Activated naive CD4-positive, alpha-beta T cell treated with anti-CD3 and anti-CD28 coated beads for 36 hours (primary cell): ENCODE results near the gene FAM168A. TPM values are rescaled to one million over a fixed set of nuclear protein-coding genes. Genes with fewer than 3 reads are reported as not detected.
A peak's percentile ranks its signal among the peaks of the same experiment; 100 is the strongest.

Experiments
- CTCF ChIA-PET: fragments of 350-600 bp; sonication (Branson Sonifier 250); formaldehyde crosslinking; loops from one replicate; lab custom pipeline; 2021; ENCODE audit warnings: antibody characterized with exemption; lab: Charles Lee
- DNase-seq: peaks from one replicate; pipeline ENCODE4 v3.0.0-alpha.2; 2020
- H3K27ac Mint-ChIP-seq: one replicate; pipeline ENCODE4 v1.8.0; 2021; ENCODE audit warnings: mild to moderate bottlenecking, mixed read lengths
- H3K27me3 Mint-ChIP-seq: one replicate; pipeline ENCODE4 v1.8.0; 2021; ENCODE audit warnings: low read depth, mixed read lengths
- H3K36me3 Mint-ChIP-seq: one replicate; pipeline ENCODE4 v1.8.0; 2021; ENCODE audit warnings: low read depth, mixed read lengths
- H3K4me1 Mint-ChIP-seq: one replicate; pipeline ENCODE4 v1.8.0; 2021; ENCODE audit warnings: low read depth, mixed read lengths
- H3K4me3 Mint-ChIP-seq: one replicate; pipeline ENCODE4 v1.8.0; 2021; ENCODE audit warnings: mild to moderate bottlenecking, moderate library complexity, mixed read lengths
- H3K9me3 Mint-ChIP-seq: one replicate; pipeline ENCODE4 v1.8.0; 2021; ENCODE audit warnings: mixed read lengths
- intact Hi-C: fragments of 100-400 bp; cut with micrococcal nuclease; formaldehyde crosslinking; loops from one replicate; pipeline ENCODE4 v1.15.1; 2023
- total RNA-seq, 2 experiments: library from RNA; stranded (reverse); gene quantifications; one replicate each; pipeline ENCODE4 v1.2.3, GENCODE V29; 2021

FAM168A gene
- total RNA-seq, 2 experiments from 2014 or later, result 11.9 to 13.0 TPM

DNA sequence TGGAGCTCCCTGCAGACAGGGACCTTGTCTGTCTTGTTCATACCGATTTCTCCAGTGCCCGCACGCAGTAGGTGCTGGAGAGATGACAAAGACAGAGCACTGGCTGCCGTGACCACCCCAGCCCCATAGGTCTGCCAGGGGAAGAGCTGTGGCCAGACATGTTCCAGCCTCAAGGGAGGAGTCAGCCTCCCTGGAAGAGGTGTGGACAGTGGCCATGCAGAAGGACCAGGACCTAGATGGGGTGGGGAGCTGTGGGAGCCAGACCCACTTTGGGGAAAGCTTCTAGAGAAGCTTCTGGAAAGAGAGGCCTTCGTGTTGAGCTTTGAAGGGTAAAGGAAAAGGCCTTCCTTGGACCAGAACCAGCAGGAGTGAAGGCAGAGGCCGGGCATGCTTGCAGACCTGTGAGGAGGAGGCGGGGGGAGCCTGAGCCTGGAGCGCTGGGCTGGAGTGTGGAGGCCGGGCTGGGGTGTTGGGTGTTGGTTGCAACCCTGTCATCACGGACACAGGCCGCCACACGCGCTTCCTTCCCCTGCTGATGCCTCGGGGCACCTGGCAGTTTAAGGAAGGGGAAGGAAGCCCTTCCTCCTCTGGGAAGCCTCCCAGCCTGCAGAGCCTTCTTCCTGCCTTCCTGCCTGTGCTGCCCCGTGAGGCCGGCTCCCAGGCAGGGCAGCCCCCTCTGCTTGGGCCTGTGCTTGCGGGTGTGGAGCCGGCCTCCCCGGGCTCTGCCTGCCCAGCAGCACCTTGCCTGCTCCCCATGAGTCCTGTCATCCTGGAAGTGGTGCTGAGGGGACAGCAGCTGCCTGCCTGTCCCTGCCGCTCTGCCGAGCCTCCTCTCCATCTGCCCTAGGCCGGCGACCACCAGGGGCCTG, 209.4 kb downstream of the FAM168A start:
- Mint-ChIP-seq H3K27ac (no peak overlapping the region), H3K4me3 (no peak overlapping the region), H3K9me3 (no peaks in the 10 kb centered on the region), H3K4me1 (peaks cover 42% of the 10 kb centered on the region), H3K27me3 (no peaks in the 10 kb centered on the region), H3K36me3 (peaks cover 2% of the 10 kb centered on the region)
- DNase-seq, result no peak
- CTCF ChIA-PET, result interaction anchor here (2.4 kb wide), 1 partner anchor 37 kb away, joined by 9 read pairs; no protein-coding TSS in a partner anchor
- intact Hi-C loops, result no loop called here

GRCh38 chr11:73387594-73388264, 210.2 kb downstream of the FAM168A start:
- DNase-seq, result no peak
- no peaks in the 10 kb centered on the region for H3K9me3 Mint-ChIP-seq
- H3K27ac Mint-ChIP-seq, result peak overlapping the region; percentile 36
- CTCF ChIA-PET, result interaction anchor here (2.4 kb wide), 1 partner anchor 36 kb away, joined by 9 read pairs; no protein-coding TSS in a partner anchor
- intact Hi-C loops, result no loop called here
- no peaks in the 10 kb centered on the region for H3K27me3 Mint-ChIP-seq
- no peak overlapping the region for H3K4me3 Mint-ChIP-seq
- peaks cover 2% of the 10 kb centered on the region for H3K36me3 Mint-ChIP-seq
- H3K4me1 Mint-ChIP-seq, result peaks cover 50% of the 10 kb centered on the region

GRCh38 chr11:73386546-73386945, 211.4 kb downstream of the FAM168A start:
- Mint-ChIP-seq H3K4me3 (no peak overlapping the region), H3K27ac (peak overlapping the region; percentile 30), H3K36me3 (peaks cover 2% of the 10 kb centered on the region), H3K27me3 (no peaks in the 10 kb centered on the region), H3K4me1 (peaks cover 58% of the 10 kb centered on the region), H3K9me3 (no peaks in the 10 kb centered on the region)
- no peak for DNase-seq
- intact Hi-C loops, result no loop called here
- CTCF ChIA-PET, result no interaction called here

DNA sequence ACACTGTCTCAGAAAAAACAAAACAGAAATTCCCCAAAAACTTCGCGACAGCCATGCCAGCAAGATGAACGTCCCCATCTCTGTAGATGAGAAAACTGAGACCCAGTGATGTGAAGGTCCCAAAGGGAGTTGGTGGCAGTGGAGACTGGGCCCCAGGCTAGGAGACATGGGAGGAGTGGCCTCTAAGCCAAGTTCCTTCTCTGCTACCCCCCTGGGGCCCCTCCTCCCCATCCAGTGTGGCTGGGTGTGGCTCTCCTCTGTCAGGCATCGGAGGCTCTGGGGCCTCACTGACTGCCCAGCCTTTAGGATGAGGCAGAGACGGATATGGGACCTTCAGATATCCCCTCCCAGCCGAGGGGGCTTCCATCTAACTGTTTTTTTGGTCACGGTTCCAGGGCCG, 211.9 kb downstream of the FAM168A start:
- H3K9me3 Mint-ChIP-seq, result no peaks in the 10 kb centered on the region
- H3K4me3 Mint-ChIP-seq, result no peak overlapping the region
- intact Hi-C loops, result no loop called here

GRCh38 chr11:73384872-73385689, 212.8 kb downstream of the FAM168A start:
- Mint-ChIP-seq H3K27ac (peak overlapping the region; percentile 16), H3K27me3 (no peaks in the 10 kb centered on the region), H3K9me3 (no peaks in the 10 kb centered on the region), H3K36me3 (peaks cover 2% of the 10 kb centered on the region), H3K4me3 (no peak overlapping the region), H3K4me1 (peaks cover 65% of the 10 kb centered on the region)
- DNase-seq, result peak; percentile 20
- CTCF ChIA-PET, result interaction anchor here (0.7 to 1.6 kb wide), 5 partner anchors 8 to 277 kb away, joined by 3 to 9 read pairs (median 3); no protein-coding TSS in a partner anchor
- intact Hi-C loops, result no loop called here

More for the DNA sequence above, 211.9 kb downstream of the FAM168A start:
- DNase-seq, result no peak
- CTCF ChIA-PET, result no interaction called here
- Mint-ChIP-seq H3K36me3 (peaks cover 2% of the 10 kb centered on the region), H3K27me3 (no peaks in the 10 kb centered on the region), H3K27ac (peak overlapping the region; percentile 30), H3K4me1 (peaks cover 61% of the 10 kb centered on the region)

- CTCF ChIA-PET, result interaction anchor here (0.7 to 1.6 kb wide), 5 partner anchors 9 to 278 kb away, joined by 3 to 9 read pairs (median 3); no protein-coding TSS in a partner anchor
- H3K36me3 Mint-ChIP-seq, result peaks cover 2% of the 10 kb centered on the region
- intact Hi-C loops, result no loop called here
- H3K27me3 Mint-ChIP-seq, result no peaks in the 10 kb centered on the region
- DNase-seq, result no peak
- H3K9me3 Mint-ChIP-seq, result no peaks in the 10 kb centered on the region
- H3K4me1 Mint-ChIP-seq, result peaks cover 71% of the 10 kb centered on the region
- H3K4me3 Mint-ChIP-seq, result no peak overlapping the region
- peak overlapping the region; percentile 16 for H3K27ac Mint-ChIP-seq
Observed at GRCh38 chr11:73384531-73384871, 213.4 kb downstream of the FAM168A start.

- Mint-ChIP-seq H3K4me3 (no peak overlapping the region), H3K9me3 (no peaks in the 10 kb centered on the region), H3K36me3 (peaks cover 2% of the 10 kb centered on the region), H3K27ac (peak overlapping the region; percentile 16), H3K27me3 (no peaks in the 10 kb centered on the region), H3K4me1 (peaks cover 75% of the 10 kb centered on the region)
- intact Hi-C loops, result no loop called here
- CTCF ChIA-PET, result interaction anchor here (0.8 to 1.6 kb wide), 3 partner anchors 9 to 221 kb away, joined by 3 to 9 read pairs (median 3); no protein-coding TSS in a partner anchor
- DNase-seq, result no peak
Observed at GRCh38 chr11:73384125-73384441, 213.8 kb downstream of the FAM168A start.

DNA sequence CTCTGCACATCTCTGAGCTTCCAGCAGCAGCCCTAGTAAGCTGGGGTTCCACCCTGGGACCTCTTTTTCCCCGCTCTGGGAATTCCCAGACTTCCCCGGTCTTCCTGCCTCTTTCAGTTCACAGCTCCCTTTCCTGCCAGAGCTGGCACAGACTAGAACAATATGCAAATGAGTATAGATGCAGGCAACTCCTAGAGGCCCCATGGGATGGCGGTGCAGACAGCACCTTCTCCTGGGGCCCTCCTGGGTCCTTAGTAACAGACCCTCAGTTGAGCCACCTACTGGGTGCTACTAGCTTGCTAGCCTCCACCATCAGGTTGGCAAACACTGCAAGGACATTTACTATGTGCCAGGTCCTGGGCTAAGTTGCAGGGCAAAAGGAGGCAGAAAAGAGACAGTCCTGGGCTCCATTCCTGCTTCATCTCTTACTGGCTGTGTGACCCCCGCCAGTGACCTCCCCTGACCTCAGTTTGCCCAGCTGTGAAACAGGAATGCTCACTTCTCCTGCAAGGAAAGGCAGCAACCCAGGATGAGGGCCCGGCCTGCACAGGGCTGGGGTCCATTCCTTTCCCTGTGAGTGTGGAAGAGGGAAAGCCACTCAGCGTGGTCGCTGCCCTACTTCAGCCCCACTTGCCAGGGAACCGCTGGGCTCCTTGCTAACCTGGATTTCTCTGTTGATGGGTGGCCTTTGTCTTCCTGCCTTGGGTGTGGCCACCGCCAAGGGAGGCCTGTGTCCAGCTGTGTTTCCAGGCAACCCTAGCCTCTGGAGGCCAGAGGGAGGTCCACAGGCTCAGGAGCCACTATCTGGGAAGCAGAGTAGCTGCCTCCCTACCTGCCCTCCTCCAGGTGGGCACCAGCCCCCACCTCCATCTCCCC, 214.4 kb downstream of the FAM168A start:
- H3K4me3 Mint-ChIP-seq, result no peak overlapping the region
- CTCF ChIA-PET, result interaction anchor here (1.1 to 2.0 kb wide), 4 partner anchors 8 to 32 kb away, joined by 3 to 12 read pairs (median 3); no protein-coding TSS in a partner anchor

GRCh38 chr11:73382747-73383146, 215.2 kb downstream of the FAM168A start:
- Mint-ChIP-seq H3K27ac (no peak overlapping the region), H3K27me3 (no peaks in the 10 kb centered on the region)

More for the DNA sequence above, 214.4 kb downstream of the FAM168A start:
- Mint-ChIP-seq H3K27ac (no peak overlapping the region), H3K9me3 (no peaks in the 10 kb centered on the region), H3K4me1 (peaks cover 79% of the 10 kb centered on the region), H3K36me3 (peaks cover 2% of the 10 kb centered on the region), H3K27me3 (no peaks in the 10 kb centered on the region)
- intact Hi-C loops, result no loop called here
- DNase-seq, result no peak

GRCh38 chr11:73382183-73382582, 215.7 kb downstream of the FAM168A start:
- Mint-ChIP-seq H3K4me3 (no peak overlapping the region), H3K4me1 (peaks cover 82% of the 10 kb centered on the region), H3K27me3 (no peaks in the 10 kb centered on the region), H3K27ac (no peak overlapping the region), H3K36me3 (peaks cover 3% of the 10 kb centered on the region), H3K9me3 (no peaks in the 10 kb centered on the region)
- no peak for DNase-seq
- CTCF ChIA-PET, result interaction anchor here (1.3 to 2.0 kb wide), 2 partner anchors 14 to 31 kb away, joined by 3 to 12 read pairs; no protein-coding TSS in a partner anchor
- intact Hi-C loops, result no loop called here

More at GRCh38 chr11:73382747-73383146, 215.2 kb downstream of the FAM168A start:
- CTCF ChIA-PET, result interaction anchor here (1.1 to 2.0 kb wide), 3 partner anchors 10 to 32 kb away, joined by 3 to 12 read pairs (median 3); no protein-coding TSS in a partner anchor
- Mint-ChIP-seq H3K4me3 (no peak overlapping the region), H3K4me1 (peaks cover 80% of the 10 kb centered on the region), H3K36me3 (peaks cover 2% of the 10 kb centered on the region), H3K9me3 (no peaks in the 10 kb centered on the region)
- intact Hi-C loops, result no loop called here
- no peak for DNase-seq

- Mint-ChIP-seq H3K4me3 (no peak overlapping the region), H3K27me3 (no peaks in the 10 kb centered on the region), H3K36me3 (peaks cover 5% of the 10 kb centered on the region), H3K9me3 (no peaks in the 10 kb centered on the region), H3K4me1 (peaks cover 81% of the 10 kb centered on the region), H3K27ac (no peak overlapping the region)
- CTCF ChIA-PET, result interaction anchor here (2.0 kb wide), 1 partner anchor 31 kb away, joined by 12 read pairs; no protein-coding TSS in a partner anchor
- no peak for DNase-seq
- intact Hi-C loops, result no loop called here
Observed at GRCh38 chr11:73381589-73381988, 216.3 kb downstream of the FAM168A start.
